ENCODE results near the gene SCAF1. TPM values are rescaled to one million over a fixed set of nuclear protein-coding genes. Genes with fewer than 3 reads are reported as not detected.

Gene SCAF1
- total and polyA plus RNA-seq, 2 of the 13 experiments (the other 11 are each of a cell fraction or from before 2014, with no cell fraction given): 3.3 to 6.1 TPM

DNA sequence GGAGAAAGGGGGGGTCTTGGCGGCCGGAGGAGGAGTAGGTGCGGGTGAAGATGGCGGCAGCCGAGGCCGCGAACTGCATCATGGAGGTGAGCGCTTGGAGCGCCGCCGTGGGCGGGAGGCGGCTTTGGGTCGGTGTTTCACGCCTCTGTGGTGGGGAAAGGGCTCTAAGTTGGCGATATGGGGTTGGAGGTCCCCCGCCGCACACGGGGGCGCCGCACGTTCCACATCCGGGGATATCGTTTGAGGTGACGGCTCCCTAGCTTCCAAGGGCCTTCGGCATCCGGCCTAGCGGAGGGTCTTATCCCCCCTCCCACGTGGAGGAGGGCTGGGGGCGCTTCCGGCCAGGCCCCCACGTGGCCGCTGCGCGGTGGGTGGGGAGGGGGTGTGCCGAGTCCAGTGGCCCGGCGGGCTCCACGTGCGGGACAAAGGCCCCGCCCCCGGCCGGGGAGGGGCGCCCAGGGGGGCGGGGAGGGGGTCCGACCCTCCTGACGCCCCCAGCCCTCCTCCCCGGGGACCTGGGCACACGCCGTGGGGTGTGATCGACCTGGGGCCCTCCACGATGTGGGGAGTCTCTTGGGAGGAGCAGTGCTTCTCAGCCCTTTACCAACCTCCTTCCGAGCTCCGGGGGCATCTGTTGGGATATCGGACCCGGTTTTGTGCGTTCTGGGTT is 35.4 kb downstream of the SCAF1 start, which contains the start of gene PRMT1 (continued):
- TF ChIP-seq, protein P1, sequence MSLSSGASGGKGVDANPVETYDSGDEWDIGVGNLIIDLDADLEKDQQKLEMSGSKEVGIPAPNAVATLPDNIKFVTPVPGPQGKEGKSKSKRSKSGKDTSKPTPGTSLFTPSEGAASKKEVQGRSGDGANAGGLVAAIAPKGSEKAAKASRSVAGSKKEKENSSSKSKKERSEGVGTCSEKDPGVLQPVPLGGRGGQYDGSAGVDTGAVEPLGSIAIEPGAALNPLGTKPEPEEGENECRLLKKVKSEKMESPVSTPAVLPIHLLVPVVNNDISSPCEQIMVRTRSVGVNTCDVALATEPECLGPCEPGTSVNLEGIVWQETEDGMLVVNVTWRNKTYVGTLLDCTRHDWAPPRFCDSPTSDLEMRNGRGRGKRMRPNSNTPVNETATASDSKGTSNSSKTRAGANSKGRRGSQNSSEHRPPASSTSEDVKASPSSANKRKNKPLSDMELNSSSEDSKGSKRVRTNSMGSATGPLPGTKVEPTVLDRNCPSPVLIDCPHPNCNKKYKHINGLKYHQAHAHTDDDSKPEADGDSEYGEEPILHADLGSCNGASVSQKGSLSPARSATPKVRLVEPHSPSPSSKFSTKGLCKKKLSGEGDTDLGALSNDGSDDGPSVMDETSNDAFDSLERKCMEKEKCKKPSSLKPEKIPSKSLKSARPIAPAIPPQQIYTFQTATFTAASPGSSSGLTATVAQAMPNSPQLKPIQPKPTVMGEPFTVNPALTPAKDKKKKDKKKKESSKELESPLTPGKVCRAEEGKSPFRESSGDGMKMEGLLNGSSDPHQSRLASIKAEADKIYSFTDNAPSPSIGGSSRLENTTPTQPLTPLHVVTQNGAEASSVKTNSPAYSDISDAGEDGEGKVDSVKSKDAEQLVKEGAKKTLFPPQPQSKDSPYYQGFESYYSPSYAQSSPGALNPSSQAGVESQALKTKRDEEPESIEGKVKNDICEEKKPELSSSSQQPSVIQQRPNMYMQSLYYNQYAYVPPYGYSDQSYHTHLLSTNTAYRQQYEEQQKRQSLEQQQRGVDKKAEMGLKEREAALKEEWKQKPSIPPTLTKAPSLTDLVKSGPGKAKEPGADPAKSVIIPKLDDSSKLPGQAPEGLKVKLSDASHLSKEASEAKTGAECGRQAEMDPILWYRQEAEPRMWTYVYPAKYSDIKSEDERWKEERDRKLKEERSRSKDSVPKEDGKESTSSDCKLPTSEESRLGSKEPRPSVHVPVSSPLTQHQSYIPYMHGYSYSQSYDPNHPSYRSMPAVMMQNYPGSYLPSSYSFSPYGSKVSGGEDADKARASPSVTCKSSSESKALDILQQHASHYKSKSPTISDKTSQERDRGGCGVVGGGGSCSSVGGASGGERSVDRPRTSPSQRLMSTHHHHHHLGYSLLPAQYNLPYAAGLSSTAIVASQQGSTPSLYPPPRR (CRISPR knock-in tag; IDR thresholded peaks at IDR 0.05; ENCODE audit: borderline replicate concordance): peak; percentile 22; the same call in 1 of the 2 replicates
- no peak; the same call in 1 of the 2 replicates for TF ChIP-seq CENPT (CRISPR knock-in tag; IDR thresholded peaks at IDR 0.05; ENCODE audit: low read depth)
- TF ChIP-seq, protein P2, sequence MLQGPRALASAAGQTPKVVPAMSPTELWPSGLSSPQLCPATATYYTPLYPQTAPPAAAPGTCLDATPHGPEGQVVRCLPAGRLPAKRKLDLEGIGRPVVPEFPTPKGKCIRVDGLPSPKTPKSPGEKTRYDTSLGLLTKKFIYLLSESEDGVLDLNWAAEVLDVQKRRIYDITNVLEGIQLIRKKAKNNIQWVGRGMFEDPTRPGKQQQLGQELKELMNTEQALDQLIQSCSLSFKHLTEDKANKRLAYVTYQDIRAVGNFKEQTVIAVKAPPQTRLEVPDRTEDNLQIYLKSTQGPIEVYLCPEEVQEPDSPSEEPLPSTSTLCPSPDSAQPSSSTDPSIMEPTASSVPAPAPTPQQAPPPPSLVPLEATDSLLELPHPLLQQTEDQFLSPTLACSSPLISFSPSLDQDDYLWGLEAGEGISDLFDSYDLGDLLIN (CRISPR knock-in tag; IDR thresholded peaks at IDR 0.05; ENCODE audit: borderline replicate concordance): no peak
- no peak for TF ChIP-seq ATF1 (CRISPR knock-in tag; IDR thresholded peaks at IDR 0.05)
- TF ChIP-seq, protein P3, sequence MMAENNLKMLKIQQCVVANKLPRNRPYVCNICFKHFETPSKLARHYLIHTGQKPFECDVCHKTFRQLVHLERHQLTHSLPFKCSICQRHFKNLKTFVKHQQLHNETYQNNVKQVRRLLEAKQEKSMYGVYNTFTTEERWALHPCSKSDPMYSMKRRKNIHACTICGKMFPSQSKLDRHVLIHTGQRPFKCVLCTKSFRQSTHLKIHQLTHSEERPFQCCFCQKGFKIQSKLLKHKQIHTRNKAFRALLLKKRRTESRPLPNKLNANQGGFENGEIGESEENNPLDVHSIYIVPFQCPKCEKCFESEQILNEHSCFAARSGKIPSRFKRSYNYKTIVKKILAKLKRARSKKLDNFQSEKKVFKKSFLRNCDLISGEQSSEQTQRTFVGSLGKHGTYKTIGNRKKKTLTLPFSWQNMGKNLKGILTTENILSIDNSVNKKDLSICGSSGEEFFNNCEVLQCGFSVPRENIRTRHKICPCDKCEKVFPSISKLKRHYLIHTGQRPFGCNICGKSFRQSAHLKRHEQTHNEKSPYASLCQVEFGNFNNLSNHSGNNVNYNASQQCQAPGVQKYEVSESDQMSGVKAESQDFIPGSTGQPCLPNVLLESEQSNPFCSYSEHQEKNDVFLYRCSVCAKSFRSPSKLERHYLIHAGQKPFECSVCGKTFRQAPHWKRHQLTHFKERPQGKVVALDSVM (CRISPR knock-in tag; IDR thresholded peaks at IDR 0.05): no peak
- TF ChIP-seq DR1 (CRISPR knock-in tag; IDR thresholded peaks at IDR 0.05): no peak; the same call in 1 of the 2 replicates
- TF ChIP-seq ZNF674 (CRISPR knock-in tag; IDR thresholded peaks at IDR 0.05; ENCODE audit: low read depth): no peak
- TF ChIP-seq IRX3 (CRISPR knock-in tag; IDR thresholded peaks at IDR 0.05; ENCODE audit: borderline replicate concordance, low read depth): no peak
- TF ChIP-seq ZKSCAN5 (CRISPR knock-in tag; IDR thresholded peaks at IDR 0.05): no peak
- TF ChIP-seq SP5 (CRISPR knock-in tag; IDR thresholded peaks at IDR 0.05; ENCODE audit: borderline replicate concordance, low read depth): no peak
- no peak for TF ChIP-seq ZNF629 (CRISPR knock-in tag; conservative IDR thresholded peaks at IDR 0.05)
- TF ChIP-seq, protein P4, sequence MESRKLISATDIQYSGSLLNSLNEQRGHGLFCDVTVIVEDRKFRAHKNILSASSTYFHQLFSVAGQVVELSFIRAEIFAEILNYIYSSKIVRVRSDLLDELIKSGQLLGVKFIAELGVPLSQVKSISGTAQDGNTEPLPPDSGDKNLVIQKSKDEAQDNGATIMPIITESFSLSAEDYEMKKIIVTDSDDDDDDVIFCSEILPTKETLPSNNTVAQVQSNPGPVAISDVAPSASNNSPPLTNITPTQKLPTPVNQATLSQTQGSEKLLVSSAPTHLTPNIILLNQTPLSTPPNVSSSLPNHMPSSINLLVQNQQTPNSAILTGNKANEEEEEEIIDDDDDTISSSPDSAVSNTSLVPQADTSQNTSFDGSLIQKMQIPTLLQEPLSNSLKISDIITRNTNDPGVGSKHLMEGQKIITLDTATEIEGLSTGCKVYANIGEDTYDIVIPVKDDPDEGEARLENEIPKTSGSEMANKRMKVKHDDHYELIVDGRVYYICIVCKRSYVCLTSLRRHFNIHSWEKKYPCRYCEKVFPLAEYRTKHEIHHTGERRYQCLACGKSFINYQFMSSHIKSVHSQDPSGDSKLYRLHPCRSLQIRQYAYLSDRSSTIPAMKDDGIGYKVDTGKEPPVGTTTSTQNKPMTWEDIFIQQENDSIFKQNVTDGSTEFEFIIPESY (CRISPR knock-in tag; IDR thresholded peaks at IDR 0.05): no peak
- peak; percentile 80; the same call in 1 of the 2 replicates for TF ChIP-seq BRD4 (CRISPR knock-in tag; IDR thresholded peaks at IDR 0.05)
- no peak for TF ChIP-seq SP1 (IDR thresholded peaks at IDR 0.05)
- TF ChIP-seq SP1 (CRISPR knock-in tag; IDR thresholded peaks at IDR 0.05): 0 out of 2 replicates have a peak, but pooled peaks have one; percentile 2
- TF ChIP-seq TCF7 (IDR thresholded peaks at IDR 0.05; ENCODE audit: low read depth): no peak
- TF ChIP-seq ZFP1 (CRISPR knock-in tag; IDR thresholded peaks at IDR 0.05): no peak
- no peak for TF ChIP-seq CCDC6 (CRISPR knock-in tag; IDR thresholded peaks at IDR 0.05)
- no peak for TF ChIP-seq CHCHD3 (CRISPR knock-in tag; IDR thresholded peaks at IDR 0.05)
- TF ChIP-seq GABPA (IDR thresholded peaks at IDR 0.05; ENCODE audit: low read depth, low read length): no peak
- no peak; the same call in 1 of the 2 replicates for TF ChIP-seq GABPA (CRISPR knock-in tag; IDR thresholded peaks at IDR 0.05; ENCODE audit: low read depth)

Measured in HepG2 (cell line).